NCI-H128 (cell line): ENCODE results near the gene CGB2.
"Not testable (repeated sequence)": the region's sequence is repeated elsewhere in the genome, so short reads cannot be mapped to it uniquely, and the experiment has no call there.

Source experiments
- DNase-seq: peaks from one replicate; lab custom pipeline; 2025; ENCODE audit not compliant: unreplicated experiment; lab: John Stamatoyannopoulos, UW

The CGB2 gene

GRCh38 chr19:49031642-49032301 is at the start of gene CGB2:
CGB2 (plus strand) TSS chr19:49031890; CDS start chr19:49032096, 206 bp downstream.
- not testable (repeated sequence) for DNase-seq

GRCh38 chr19:48982280-48982679 is 49.4 kb upstream of the CGB2 start:
- DNase-seq, result no peak

GRCh38 chr19:48985711-48986110 is 46.0 kb upstream of the CGB2 start:
- no peak for DNase-seq

GRCh38 chr19:48986211-48986610 is 45.5 kb upstream of the CGB2 start:
- no peak for DNase-seq

GRCh38 chr19:48987323-48987722 is 44.4 kb upstream of the CGB2 start:
- no peak for DNase-seq

- DNase-seq, result no peak
These were observed 43.4 kb upstream of the CGB2 start for GRCh38 chr19:48988286-48988685.

- DNase-seq, result no peak
These were observed 42.8 kb upstream of the CGB2 start for GRCh38 chr19:48988860-48989259.

GRCh38 chr19:48989701-48990291 is 41.9 kb upstream of the CGB2 start:
- DNase-seq, result no peak

GRCh38 chr19:48990400-48990799 is 41.3 kb upstream of the CGB2 start:
- DNase-seq, result no peak

GRCh38 chr19:48991011-48991609 is 40.6 kb upstream of the CGB2 start:
- no peak for DNase-seq

- DNase-seq, result no peak
These were observed 39.7 kb upstream of the CGB2 start for GRCh38 chr19:48991873-48992580.

- no peak for DNase-seq
These were observed 39.0 kb upstream of the CGB2 start for GRCh38 chr19:48992581-48993174.

- peak; percentile 99 for DNase-seq
These were observed 38.3 kb upstream of the CGB2 start, which contains the start of the genes GYS1 and RUVBL2 for GRCh38 chr19:48993175-48994034. GYS1 (minus strand) TSS chr19:48993309; CDS start chr19:48993112, 197 bp downstream. RUVBL2 (plus strand) TSS chr19:48993887; CDS start chr19:48993912, 25 bp downstream.

GRCh38 chr19:48994035-48994386 is 37.7 kb upstream of the CGB2 start:
- no peak for DNase-seq

- DNase-seq, result no peak
These were observed 33.7 kb upstream of the CGB2 start for GRCh38 chr19:48997972-48998371.

GRCh38 chr19:48999481-49000325 is 32.0 kb upstream of the CGB2 start:
- no peak for DNase-seq

- DNase-seq, result no peak
These were observed 27.6 kb upstream of the CGB2 start for GRCh38 chr19:49004133-49004532.

- DNase-seq, result no peak
These were observed 26.6 kb upstream of the CGB2 start for GRCh38 chr19:49004964-49005614.

- DNase-seq, result no peak
These were observed 24.8 kb upstream of the CGB2 start for GRCh38 chr19:49006905-49007304.
